T-helper 1 cell (primary cell): Measurements from ENCODE around the gene STX2.
"Not testable (repeated sequence)": the region's sequence is repeated elsewhere in the genome, so short reads cannot be mapped to it uniquely, and the experiment has no call there.

Experiments
- DNase-seq, 5 donors: peaks; one replicate each; pipeline ENCODE4 v3.0.0-alpha.2; 2012 to 2020

STX2 gene

GRCh38 chr12:130764073-130764472, 75.0 kb downstream of the STX2 start:
- peak in 1 of 5 donors; percentile 22 for DNase-seq

- DNase-seq, result no peak
Observed at GRCh38 chr12:130762319-130762675, 76.8 kb downstream of the STX2 start.

DNA sequence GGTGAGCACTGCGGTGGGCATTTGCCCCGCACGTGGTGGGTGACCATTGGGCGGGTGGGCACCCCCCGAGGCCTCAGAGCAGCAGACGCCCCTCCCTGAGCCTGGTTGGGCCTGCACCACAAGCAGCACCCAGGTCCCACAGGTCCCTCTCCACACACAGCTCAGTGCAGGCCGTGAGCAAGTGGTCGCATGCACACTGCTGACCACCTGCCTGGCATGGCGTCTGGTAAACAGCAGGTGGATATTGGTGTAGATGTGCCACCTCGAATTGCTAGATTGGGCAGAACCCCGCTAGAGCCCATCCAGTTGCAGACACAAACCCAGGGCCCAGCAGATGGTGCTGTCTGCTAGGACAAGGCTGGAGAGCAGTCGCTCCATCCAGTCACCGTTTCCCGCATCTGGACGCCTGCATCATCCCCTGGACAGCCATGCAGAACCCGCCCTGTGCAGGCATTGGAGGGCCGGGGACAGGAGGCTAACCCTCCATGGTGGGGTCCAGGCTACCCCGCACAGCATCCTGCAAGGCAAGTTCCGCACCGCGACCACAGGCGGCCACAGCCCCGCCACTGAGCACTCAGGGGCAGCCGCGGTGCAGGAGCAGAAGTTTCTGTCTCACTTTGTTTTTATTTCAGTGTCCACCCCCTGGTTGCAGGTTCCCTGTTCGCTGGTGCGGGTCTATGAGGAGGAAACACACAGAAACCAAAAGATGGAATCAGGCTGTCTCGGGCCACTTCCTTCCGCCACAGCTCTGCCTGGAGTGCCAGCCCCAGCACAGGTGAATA, 77.3 kb downstream of the STX2 start:
- peak; percentile 27 to 48 (median 36) for DNase-seq

- no peak for DNase-seq
Observed at GRCh38 chr12:130754234-130754901, 84.7 kb downstream of the STX2 start.

- DNase-seq, result no peak
Observed at GRCh38 chr12:130752692-130753230, 86.3 kb downstream of the STX2 start.

GRCh38 chr12:130752037-130752436, 87.0 kb downstream of the STX2 start:
- not testable (repeated sequence) for DNase-seq

DNA sequence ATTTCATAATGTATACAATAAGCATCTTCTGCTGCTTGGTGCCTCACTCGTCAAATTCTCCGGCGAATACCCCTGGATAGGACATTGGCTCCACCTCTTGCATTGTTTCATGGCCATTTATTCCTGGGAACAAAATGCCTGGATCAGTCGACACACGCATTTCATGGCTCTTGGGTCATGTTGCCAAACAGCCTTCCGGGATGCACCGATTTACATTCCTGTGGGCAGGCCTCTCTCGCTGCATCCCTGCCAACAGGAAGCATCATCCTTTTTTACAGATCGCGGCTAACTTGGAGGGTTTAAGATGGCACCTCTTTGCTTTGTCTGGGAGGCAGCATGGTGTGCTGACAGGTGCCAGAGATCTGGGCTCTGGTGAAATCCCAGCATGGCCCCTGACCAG, 90.3 kb downstream of the STX2 start:
- no peak for DNase-seq

DNA sequence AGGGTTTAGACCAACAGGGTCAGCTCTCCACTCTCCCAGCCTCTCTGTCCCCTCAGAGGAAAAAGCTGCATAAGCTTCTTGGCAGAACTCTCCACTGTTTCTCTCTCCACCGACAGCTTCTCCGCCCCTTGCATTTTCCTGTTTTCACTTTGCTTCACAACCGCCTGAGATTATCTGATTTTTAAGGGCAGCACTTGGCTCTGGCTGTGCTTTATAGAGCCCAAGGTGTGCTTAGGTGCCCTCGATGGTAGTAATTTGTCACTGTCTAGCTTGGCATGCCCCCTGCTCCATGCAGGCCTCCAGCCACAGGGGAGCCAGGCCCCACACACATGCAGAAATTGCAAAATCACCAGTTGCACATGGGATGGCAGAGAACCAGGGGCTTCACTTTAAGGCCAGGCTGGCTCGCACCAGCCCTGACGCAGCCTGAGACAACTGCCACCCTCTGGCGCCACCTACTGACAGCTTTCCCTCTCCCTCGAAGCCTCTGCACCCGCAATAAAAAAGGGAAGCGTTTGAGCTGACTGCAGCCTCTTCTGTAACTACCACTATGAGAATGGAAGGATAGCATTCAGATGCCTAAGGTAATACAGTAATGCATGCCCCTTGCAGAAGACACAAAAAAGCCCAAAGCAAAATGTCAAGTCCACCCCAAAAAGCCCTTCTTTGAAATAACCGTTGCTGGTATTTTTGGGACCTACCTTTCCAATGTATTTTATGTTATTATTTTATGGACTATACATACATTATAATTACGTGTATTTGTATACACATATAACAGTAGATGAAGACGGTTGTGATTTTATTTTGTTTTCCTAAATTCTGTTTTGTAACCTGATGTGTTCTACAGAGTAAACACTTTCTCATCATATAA, 90.9 kb downstream of the STX2 start:
- DNase-seq, result peak in 4 of 5 donors; percentile 42 to 60 (median 43)

- no peak for DNase-seq
Observed at GRCh38 chr12:130746546-130746945, 92.5 kb downstream of the STX2 start.

- DNase-seq, result no peak
Observed at GRCh38 chr12:130745921-130746320, 93.1 kb downstream of the STX2 start.

DNA sequence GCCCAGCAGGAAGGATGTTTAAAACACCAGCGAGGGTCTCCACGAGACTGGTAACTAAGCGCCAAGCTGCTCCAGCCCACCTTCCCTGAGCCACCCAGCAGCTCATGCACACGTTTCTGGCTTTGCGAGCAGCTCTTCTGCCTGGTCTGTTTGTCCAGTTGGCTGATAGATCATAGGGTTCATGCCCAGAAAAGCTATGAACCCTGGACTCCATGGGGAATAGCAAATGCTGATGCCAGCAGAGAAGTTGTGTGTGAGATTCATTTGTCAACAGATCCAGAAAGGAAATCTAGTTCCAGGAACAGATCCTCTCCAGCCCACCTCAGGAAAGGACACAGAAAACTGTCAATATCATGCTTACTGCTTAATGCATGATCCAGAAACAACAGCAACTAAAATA, 94.8 kb downstream of the STX2 start:
- DNase-seq, result no peak

GRCh38 chr12:130743606-130744005, 95.4 kb downstream of the STX2 start:
- DNase-seq, result no peak

DNA sequence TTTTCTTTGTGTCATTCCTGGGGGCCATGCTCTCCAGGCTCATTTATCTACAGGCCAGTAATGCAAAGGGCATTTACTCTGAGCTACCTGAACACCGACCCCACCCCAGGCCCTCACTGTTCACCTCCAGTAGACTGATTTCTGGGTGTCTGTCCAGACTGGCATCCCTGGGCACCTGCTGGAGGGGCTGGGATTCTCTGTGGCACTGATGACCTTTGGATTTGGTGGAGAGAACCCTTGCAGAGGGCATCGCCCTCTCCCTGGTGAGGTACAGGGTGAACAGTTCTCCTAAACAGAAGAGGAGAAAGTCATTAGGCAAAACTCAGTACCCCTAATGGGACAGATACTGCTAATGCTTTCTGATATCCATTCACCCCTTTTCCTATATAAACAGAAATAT, 95.9 kb downstream of the STX2 start:
- no peak for DNase-seq

DNA sequence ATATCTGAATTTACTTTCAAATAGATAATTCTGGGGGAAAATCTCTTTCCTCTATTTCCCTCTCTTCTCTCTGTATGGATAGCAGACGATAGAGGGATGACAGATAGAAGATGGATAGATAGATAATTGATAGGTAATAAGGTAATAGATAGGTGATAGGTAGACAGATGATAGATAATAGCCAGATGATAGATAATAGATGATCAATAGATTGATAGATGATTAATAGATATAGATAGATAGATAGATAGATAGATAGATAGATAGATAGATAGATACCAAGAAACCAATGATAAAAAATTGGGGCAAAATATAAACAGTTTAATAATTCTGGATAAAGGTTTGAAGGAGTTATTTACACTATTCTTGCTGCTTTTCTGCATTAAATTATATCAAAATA, 96.3 kb downstream of the STX2 start:
- DNase-seq, result no peak

GRCh38 chr12:130742112-130742511, 96.9 kb downstream of the STX2 start:
- no peak for DNase-seq
